Testis (tissue), 2 donors: ENCODE measurements around the gene OSBP.

ENCODE experiments used
- CTCF ChIP-seq, 3 experiments: fragments of 450-650 bp in 2 of 3; fragments of 200-600 bp in 1 of 3; sonication (generic) in 1 of 3; IDR thresholded peaks; one replicate each; pipeline ENCODE4 v1.5.1; 2016 to 2019; ENCODE audit warnings: antibody characterized with exemption in 3 of 3, mild to moderate bottlenecking in 2 of 3, moderate library complexity in 1 of 3
- POLR2A ChIP-seq: fragments of 450-650 bp; IDR thresholded peaks from one replicate; pipeline ENCODE4 v1.6.1; 2017; ENCODE audit warnings: antibody characterized with exemption, mild to moderate bottlenecking, moderate library complexity

- TF ChIP-seq CTCF (IDR thresholded peaks at IDR 0.05) (no peak), POLR2A (no peak)
Observed at GRCh38 chr11:59598961-59599360, 16.6 kb downstream of the OSBP start.
